WI38 (cell line): ENCODE data around the gene TACR1.
"Not testable (repeated sequence)": the region's sequence is repeated elsewhere in the genome, so short reads cannot be mapped to it uniquely, and the experiment has no call there.

Source experiments
- H3K4me3 ChIP-seq: 2 replicates; pipeline ENCODE4 v1.5.1; 2011; ENCODE audit warnings: low read depth, mild to moderate bottlenecking, control low read depth, low read length
- CTCF ChIP-seq: IDR thresholded peaks from 2 replicates; pipeline ENCODE4 v1.5.1; 2012; ENCODE audit warnings: low read depth, mild to moderate bottlenecking, control low read depth, low read length

TACR1 gene

GRCh38 chr2:75199428-75200011 is at the start of gene TACR1:
Gene TACR1, minus strand, starts transcription at chr2:75199520. Its CDS starts 586 bp downstream, at chr2:75198934.
- peak within 1 kb of the TSS; percentile 60 for H3K4me3 ChIP-seq
- TF ChIP-seq CTCF = peak; percentile 84

- H3K4me3 ChIP-seq = not testable (repeated sequence)
These were observed 49.3 kb upstream of the TACR1 start for GRCh38 chr2:75248581-75248980.

GRCh38 chr2:75246441-75247167 is 47.3 kb upstream of the TACR1 start:
- TF ChIP-seq CTCF = no peak
- no peak overlapping the region; the same call in 1 of the 2 replicates for H3K4me3 ChIP-seq

- TF ChIP-seq CTCF = no peak
- H3K4me3 ChIP-seq = no peak overlapping the region
These were observed 43.9 kb upstream of the TACR1 start for GRCh38 chr2:75243219-75243618.

GRCh38 chr2:75241696-75242095 is 42.4 kb upstream of the TACR1 start:
- TF ChIP-seq CTCF = no peak
- no peak overlapping the region for H3K4me3 ChIP-seq

- no peak for TF ChIP-seq CTCF
- peak overlapping the region; percentile 59 for H3K4me3 ChIP-seq
These were observed 39.5 kb upstream of the TACR1 start for GRCh38 chr2:75238670-75239330.

GRCh38 chr2:75237296-75237695 is 38.0 kb upstream of the TACR1 start:
- H3K4me3 ChIP-seq = no peak overlapping the region
- TF ChIP-seq CTCF = no peak
